ENCODE data around the gene PRAMEF20.

- TF ChIP-seq EZH2 (IDR thresholded peaks at IDR 0.05; ENCODE audit: borderline replicate concordance, low read depth, low read length, severe bottlenecking) = no peak
- TF ChIP-seq CTCF (IDR thresholded peaks at IDR 0.05; ENCODE audit: extremely low read depth in 1 of 2, insufficient read depth in 1 of 2, low read depth in 1 of 2, low read length in 2 of 2) = no peak
- TF ChIP-seq POLR2A (IDR thresholded peaks at IDR 0.05; ENCODE audit: low read depth, low read length) = no peak
- TF ChIP-seq MYC (IDR thresholded peaks at IDR 0.05; ENCODE audit: low read depth, low read length) = no peak
- TF ChIP-seq, protein P1, sequence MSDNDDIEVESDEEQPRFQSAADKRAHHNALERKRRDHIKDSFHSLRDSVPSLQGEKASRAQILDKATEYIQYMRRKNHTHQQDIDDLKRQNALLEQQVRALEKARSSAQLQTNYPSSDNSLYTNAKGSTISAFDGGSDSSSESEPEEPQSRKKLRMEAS (IDR thresholded peaks at IDR 0.05; ENCODE audit: insufficient read depth, insufficient read length) = no peak
These were observed 2.4 kb upstream of the PRAMEF20 start for GRCh38 chr1:13407811-13408210.
